ENCODE results near the gene STIP1. TPM values are rescaled to one million over a fixed set of nuclear protein-coding genes. Genes with fewer than 3 reads are reported as not detected.
A peak's percentile ranks its signal among the peaks of the same experiment; 100 is the strongest.

STIP1 gene
- total and polyA plus RNA-seq, 2 donors (not counting 3 experiments of a cell fraction or from before 2014, with no cell fraction given) = 117 to 226 TPM

- Histone ChIP-seq H3K79me2 (ENCODE audit: control insufficient read depth, insufficient read depth, low read length) (peaks cover 12% of the 10 kb centered on the region), H3K9me3 (replicated peaks; ENCODE audit: control insufficient read depth, insufficient read depth, low read length) (no peaks in the 10 kb centered on the region), H4K20me1 (replicated peaks; ENCODE audit: control insufficient read depth, extremely low read depth, insufficient read depth, low read length) (no peaks in the 10 kb centered on the region), H3K9me1 (replicated peaks; ENCODE audit: control insufficient read depth, extremely low read depth, insufficient read depth, low read length) (no peaks in the 10 kb centered on the region), H3K9ac (replicated peaks; ENCODE audit: extremely low read depth, insufficient read depth, low read length) (no peak overlapping the region), H3K27ac (ENCODE audit: insufficient read depth, low read depth, low read length) (peak overlapping the region; percentile 91), H3K4me2 (ENCODE audit: insufficient read depth, low read length) (no peak overlapping the region), H3K4me1 (ENCODE audit: control insufficient read depth, extremely low read depth, insufficient read depth, low read length) (peaks cover 34% of the 10 kb centered on the region), H3K4me3 (replicated peaks in 1 of 3; ENCODE audit: insufficient read depth in 1 of 3, low read depth in 1 of 3, low read length in 3 of 3) (no peak overlapping the region), H3K36me3 (ENCODE audit: control insufficient read depth in 2 of 2, extremely low read depth in 1 of 2, insufficient read depth in 2 of 2, low read length in 2 of 2) (peaks cover under 1 to 9% of the 10 kb centered on the region in 2 experiments), H2AFZ (ENCODE audit: low read depth, low read length) (no peak overlapping the region), H3K27me3 (ENCODE audit: control insufficient read depth in 2 of 2, insufficient read depth in 2 of 2, low read length in 2 of 2) (no peaks in the 10 kb centered on the region)
- POLR2A ChIA-PET = no interaction called here
- FAIRE-seq (no peak), DNase-seq (ENCODE audit: low read depth, low spot score) (no peak)
- TF ChIP-seq MYC (IDR thresholded peaks at IDR 0.05; ENCODE audit: low read depth, low read length) (no peak), JUN (IDR thresholded peaks at IDR 0.05; ENCODE audit: borderline replicate concordance, insufficient read depth, insufficient read length, low read depth) (no peak)
- BruUV-seq (replicated peaks) = no TSS peak
- CTCF ChIA-PET = interaction anchor here (4.9 to 11.5 kb wide), 2 partner anchors 7 to 94 kb away, joined by 40 to 413 read pairs; partner anchors contain the start of genes CATSPERZ and ESRRA
- dilution Hi-C loops (cut with MboI; ENCODE audit: extremely low pct_ligation_motif_present, low sequenced_read_pairs) (no loop called here), intact Hi-C loops (cut with micrococcal nuclease) (no loop called here)
Observed at GRCh38 chr11:64208796-64209562, 23.0 kb downstream of the STIP1 start.

GRCh38 chr11:64209563-64209843, 23.5 kb downstream of the STIP1 start:
- no peaks in the 10 kb centered on the region for H3K9me3 ChIP-seq (replicated peaks; ENCODE audit: control insufficient read depth, insufficient read depth, low read length)
- DNase-seq (ENCODE audit: low read depth, low spot score) = no peak
- TF ChIP-seq JUN (IDR thresholded peaks at IDR 0.05; ENCODE audit: borderline replicate concordance, insufficient read depth, insufficient read length, low read depth) (no peak), MAX (IDR thresholded peaks at IDR 0.05; ENCODE audit: insufficient read depth, insufficient read length) (no peak), POLR2A (IDR thresholded peaks at IDR 0.05; ENCODE audit: low read depth, low read length) (no peak), POLR2AphosphoS5 (IDR thresholded peaks at IDR 0.05; ENCODE audit: insufficient read depth, low read depth, low read length) (no peak)
- H2AFZ ChIP-seq (ENCODE audit: low read depth, low read length) = no peak overlapping the region
- no peak overlapping the region for H3K9ac ChIP-seq (replicated peaks; ENCODE audit: extremely low read depth, insufficient read depth, low read length)
- no peaks in the 10 kb centered on the region for H3K27me3 ChIP-seq (ENCODE audit: control insufficient read depth in 2 of 2, insufficient read depth in 2 of 2, low read length in 2 of 2)
- H3K9me1 ChIP-seq (replicated peaks; ENCODE audit: control insufficient read depth, extremely low read depth, insufficient read depth, low read length) = no peaks in the 10 kb centered on the region
- H3K79me2 ChIP-seq (ENCODE audit: control insufficient read depth, insufficient read depth, low read length) = peaks cover 12% of the 10 kb centered on the region
- no peak overlapping the region for H3K4me2 ChIP-seq (ENCODE audit: insufficient read depth, low read length)
- no peak overlapping the region for H3K4me3 ChIP-seq (replicated peaks in 1 of 3; ENCODE audit: insufficient read depth in 1 of 3, low read depth in 1 of 3, low read length in 3 of 3)
- peaks cover 0 to 7% of the 10 kb centered on the region in 2 experiments for H3K36me3 ChIP-seq (ENCODE audit: control insufficient read depth in 2 of 2, extremely low read depth in 1 of 2, insufficient read depth in 2 of 2, low read length in 2 of 2)
- peaks cover 34% of the 10 kb centered on the region for H3K4me1 ChIP-seq (ENCODE audit: control insufficient read depth, extremely low read depth, insufficient read depth, low read length)
- no TSS peak for BruUV-seq (replicated peaks)
- CTCF ChIA-PET = interaction anchor here (11.5 kb wide), 1 partner anchor 94 kb away, joined by 413 read pairs; the partner anchor contains the start of genes CATSPERZ and ESRRA
- intact Hi-C loops (cut with micrococcal nuclease) (no loop called here), dilution Hi-C loops (cut with MboI; ENCODE audit: extremely low pct_ligation_motif_present, low sequenced_read_pairs) (no loop called here)
- POLR2A ChIA-PET = no interaction called here
- H3K27ac ChIP-seq (ENCODE audit: insufficient read depth, low read depth, low read length) = no peak overlapping the region
- FAIRE-seq = no peak
- H4K20me1 ChIP-seq (replicated peaks; ENCODE audit: control insufficient read depth, extremely low read depth, insufficient read depth, low read length) = no peaks in the 10 kb centered on the region
